ENCODE measurements around the gene SELENOO.

DNA sequence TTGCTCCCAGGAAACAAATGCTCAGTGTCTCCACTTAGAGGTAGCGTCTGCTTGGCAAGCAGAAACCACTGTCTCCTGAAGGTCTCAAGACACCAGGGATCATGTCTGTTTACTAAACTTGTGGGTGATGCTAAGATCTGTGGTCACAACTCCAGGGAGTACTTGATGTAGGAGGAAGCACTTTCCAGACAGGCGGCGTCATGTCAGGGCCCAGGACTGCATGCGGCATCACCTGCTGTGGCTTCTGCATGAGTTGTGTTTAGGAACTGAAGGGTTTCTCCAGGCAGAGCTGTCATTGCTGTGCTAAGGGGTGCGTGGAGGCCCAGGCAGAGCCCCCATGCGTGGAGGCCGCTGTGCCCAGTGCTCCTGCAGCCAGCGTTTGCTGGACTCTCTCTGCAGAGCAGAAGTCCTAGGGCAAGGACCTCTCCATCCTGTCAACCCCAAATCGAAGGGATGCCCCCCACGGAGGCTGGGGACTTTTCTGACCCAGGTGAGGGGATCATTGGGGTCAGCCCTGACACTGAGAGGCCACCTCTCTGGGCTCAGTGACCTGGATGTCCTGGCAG, 38.3 kb upstream of the SELENOO start:
- TF ChIP-seq CTCF (IDR thresholded peaks at IDR 0.05) = no peak
- TF ChIP-seq POLR2AphosphoS5 (IDR thresholded peaks at IDR 0.05; ENCODE audit: low read depth, low read length) = no peak
- TF ChIP-seq, protein P1, sequence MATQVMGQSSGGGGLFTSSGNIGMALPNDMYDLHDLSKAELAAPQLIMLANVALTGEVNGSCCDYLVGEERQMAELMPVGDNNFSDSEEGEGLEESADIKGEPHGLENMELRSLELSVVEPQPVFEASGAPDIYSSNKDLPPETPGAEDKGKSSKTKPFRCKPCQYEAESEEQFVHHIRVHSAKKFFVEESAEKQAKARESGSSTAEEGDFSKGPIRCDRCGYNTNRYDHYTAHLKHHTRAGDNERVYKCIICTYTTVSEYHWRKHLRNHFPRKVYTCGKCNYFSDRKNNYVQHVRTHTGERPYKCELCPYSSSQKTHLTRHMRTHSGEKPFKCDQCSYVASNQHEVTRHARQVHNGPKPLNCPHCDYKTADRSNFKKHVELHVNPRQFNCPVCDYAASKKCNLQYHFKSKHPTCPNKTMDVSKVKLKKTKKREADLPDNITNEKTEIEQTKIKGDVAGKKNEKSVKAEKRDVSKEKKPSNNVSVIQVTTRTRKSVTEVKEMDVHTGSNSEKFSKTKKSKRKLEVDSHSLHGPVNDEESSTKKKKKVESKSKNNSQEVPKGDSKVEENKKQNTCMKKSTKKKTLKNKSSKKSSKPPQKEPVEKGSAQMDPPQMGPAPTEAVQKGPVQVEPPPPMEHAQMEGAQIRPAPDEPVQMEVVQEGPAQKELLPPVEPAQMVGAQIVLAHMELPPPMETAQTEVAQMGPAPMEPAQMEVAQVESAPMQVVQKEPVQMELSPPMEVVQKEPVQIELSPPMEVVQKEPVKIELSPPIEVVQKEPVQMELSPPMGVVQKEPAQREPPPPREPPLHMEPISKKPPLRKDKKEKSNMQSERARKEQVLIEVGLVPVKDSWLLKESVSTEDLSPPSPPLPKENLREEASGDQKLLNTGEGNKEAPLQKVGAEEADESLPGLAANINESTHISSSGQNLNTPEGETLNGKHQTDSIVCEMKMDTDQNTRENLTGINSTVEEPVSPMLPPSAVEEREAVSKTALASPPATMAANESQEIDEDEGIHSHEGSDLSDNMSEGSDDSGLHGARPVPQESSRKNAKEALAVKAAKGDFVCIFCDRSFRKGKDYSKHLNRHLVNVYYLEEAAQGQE (IDR thresholded peaks at IDR 0.05; ENCODE audit: insufficient read depth in 1 of 2, low read depth in 2 of 2, low read length in 1 of 2) = no peak
- TF ChIP-seq TCF7L2 (IDR thresholded peaks at IDR 0.05; ENCODE audit: low read depth, low read length) = no peak
- TF ChIP-seq SIN3A (IDR thresholded peaks at IDR 0.05; ENCODE audit: borderline replicate concordance, insufficient read depth, low read depth, low read length) = no peak
